HTR-8/SVneo (cell line): ENCODE measurements around the gene DLG2.
"Not testable (repeated sequence)": the region's sequence is repeated elsewhere in the genome, so short reads cannot be mapped to it uniquely, and the experiment has no call there.

Experiments
- DNase-seq: peaks from one replicate; pipeline ENCODE4 v3.0.0; 2011; ENCODE audit warnings: low spot score, mixed read lengths; ENCODE audit not compliant: insufficient read length
- FAIRE-seq: peaks from 2 replicates; lab custom pipeline; 2011; peaks lifted over from hg19 to GRCh38; lab: Jason Lieb, UNC

Gene DLG2

DNA sequence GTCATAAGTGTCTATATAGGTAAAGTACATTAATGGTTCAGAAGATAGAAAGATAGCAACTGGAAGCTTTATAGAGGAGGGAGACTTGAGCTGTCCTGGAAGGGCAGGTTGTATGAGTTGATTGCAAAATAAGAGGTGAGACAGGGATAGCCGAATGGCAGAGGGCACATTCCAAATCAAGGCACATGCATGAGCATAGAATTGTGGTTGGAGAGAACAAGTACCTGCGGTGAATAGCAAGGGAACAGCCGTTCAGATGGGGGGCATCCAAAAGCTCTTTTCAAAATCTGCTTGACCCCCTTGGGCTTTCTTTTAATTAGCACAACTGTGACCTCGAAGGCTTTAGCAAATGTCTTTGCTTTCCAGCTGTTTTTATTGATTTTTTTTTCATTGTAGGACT is 1868.0 kb downstream of the DLG2 start:
- DNase-seq: no peak
- FAIRE-seq: no peak

DNA sequence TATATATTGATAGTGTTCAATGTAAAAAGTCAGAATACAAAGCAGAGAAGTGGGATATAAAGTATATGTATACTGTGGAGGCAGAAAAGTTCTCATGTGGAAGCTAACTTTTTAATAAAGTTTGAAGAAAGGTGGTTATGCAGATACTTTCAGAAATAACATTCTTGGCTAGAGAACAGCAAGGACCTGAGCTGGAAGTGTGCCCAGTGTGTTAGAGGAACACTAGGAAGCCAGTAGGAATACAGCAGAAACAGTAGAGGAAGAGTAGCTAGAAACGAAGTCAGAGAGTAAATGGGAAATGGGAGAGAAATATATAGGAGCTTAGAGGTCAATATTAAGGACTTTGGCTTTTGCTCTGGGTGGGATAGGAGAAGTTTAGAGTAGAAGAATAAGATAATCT is 1876.1 kb downstream of the DLG2 start:
- DNase-seq (no peak), FAIRE-seq (no peak)

DNA sequence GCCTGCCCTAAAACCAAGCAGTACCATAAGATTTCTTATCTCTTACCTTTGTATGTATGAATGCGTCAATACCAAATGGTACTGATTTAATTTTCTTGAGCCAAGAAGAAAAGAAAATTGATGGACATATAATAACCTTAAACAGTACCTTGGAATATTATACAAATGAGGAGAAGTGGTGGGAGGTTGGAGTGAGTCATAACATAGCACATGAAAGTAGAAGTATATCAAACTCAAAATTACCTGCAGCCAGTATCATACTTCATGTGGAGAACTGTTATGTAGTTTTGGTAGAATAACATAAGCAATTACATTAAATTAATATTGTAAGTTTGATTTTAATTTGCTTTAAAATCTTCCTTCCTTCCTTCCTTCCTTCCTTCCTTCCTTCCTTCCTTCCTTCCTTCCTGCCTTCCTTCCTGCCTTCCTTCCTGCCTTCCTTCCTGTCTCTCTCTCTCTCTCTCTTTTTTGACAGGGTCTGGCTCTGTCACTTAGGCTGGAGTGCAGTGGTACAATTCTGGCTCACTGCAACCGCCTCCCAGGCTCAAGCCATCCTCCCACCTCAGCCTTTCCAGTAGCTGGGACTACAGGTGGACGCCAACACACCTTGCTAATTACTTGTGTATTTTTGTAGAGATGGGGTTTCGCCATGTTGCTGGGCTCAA is 1880.1 kb downstream of the DLG2 start:
- DNase-seq: no peak
- FAIRE-seq: no peak

DNA sequence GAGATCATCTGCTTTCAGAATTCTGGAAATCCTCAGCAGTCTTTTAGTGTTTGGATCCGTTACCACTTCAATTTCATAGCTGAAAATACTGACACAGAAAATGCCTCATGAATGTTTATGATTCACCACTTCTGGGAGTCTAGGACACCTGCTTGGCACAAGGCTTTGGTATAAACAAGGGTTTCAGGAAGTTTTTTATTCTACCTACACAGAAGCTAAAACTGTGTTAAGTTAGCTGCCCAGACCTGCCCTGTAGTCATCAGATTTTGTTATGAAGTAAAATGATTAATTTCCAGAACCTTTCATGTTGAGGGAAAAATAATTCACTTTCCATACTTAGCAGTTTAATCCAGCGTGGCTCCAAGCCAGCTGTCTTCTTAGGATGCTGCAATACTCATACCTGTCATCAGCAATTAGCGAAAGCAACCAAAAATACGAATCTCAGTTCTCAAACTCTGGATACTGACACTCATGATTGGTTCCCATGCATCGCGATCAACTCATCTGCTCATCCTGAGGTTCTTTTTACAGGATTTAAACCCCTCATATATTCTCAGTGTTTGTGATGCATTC is 1882.4 kb downstream of the DLG2 start:
- DNase-seq: no peak

DNA sequence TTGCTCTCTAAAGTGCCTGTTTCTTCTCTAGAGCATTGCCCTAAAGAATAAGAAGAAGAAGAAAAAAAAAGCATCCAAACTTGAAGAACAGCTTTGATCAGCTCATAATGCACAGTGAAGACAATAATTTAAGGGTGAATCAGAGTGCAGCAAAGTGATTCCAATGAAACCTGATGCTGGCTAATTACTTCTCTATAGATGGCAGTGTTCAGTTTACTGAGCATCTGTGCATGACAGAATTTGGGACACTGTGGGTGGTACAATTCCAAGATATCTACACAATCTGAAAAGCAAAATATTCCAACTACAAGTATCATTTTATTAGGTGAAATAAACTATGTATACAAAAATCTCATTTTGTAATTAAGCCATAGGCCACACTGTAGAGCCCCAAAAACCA is 1890.5 kb downstream of the DLG2 start:
- no peak for DNase-seq
- FAIRE-seq: no peak

More for the DNA sequence above, 1882.4 kb downstream of the DLG2 start:
- FAIRE-seq: no peak

DNA sequence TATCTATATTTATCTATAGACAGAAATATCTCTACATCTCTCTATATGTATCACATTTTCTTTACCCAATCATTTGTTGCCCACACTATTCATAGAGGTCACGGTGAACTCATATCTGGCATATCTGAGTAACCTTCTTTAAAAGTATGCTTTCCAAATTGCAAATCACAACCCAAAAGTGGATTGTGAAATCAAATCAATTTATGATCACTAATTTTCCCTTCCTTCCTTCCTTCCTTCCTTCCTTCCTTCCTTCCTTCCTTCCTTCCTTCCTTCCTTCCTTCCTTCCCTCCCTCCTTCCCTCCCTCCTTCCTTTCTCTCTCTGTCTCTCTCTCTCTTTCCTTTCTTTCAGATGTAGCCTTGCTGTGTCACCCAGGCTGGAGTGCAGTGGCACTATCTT is 1893.0 kb downstream of the DLG2 start:
- DNase-seq (no peak), FAIRE-seq (no peak)

DNA sequence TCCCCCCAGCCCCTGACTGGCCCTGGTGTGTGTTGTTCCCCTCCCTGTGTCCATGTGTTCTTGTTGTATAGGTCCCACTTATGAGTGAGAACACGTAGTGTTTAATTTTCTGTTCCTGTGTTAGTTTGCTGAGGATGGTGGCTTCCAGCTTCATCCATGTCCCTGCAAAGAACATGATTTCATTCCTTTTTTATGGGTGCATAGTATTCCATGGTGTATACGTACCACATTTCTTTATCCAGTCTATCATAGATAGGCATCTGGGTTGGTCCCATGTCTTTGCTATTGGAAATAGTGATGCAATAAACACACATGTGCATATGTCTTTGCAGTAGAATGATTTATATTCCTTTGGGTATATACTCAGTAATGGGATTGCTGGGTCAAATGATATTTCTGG is 1895.9 kb downstream of the DLG2 start:
- not testable (repeated sequence) for DNase-seq, FAIRE-seq

DNA sequence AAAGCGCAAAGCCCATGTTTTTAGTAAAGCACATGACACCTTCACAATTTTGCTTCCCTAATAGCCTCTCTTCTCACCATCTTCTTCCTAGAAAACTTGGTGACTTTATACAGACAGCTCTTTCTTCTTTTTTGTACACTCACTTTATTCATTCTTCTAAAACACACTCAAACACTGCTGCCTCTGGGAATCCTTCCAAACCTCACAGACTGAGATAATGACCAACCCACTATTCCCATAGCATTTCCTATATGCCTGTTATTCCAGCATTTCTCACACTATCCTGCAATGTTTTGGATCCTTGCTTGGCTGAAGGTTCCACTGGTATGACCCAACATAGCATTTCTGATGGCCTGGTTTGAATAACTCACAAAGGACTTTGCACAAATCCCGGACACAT is 1898.9 kb downstream of the DLG2 start:
- FAIRE-seq: no peak
- no peak for DNase-seq

DNA sequence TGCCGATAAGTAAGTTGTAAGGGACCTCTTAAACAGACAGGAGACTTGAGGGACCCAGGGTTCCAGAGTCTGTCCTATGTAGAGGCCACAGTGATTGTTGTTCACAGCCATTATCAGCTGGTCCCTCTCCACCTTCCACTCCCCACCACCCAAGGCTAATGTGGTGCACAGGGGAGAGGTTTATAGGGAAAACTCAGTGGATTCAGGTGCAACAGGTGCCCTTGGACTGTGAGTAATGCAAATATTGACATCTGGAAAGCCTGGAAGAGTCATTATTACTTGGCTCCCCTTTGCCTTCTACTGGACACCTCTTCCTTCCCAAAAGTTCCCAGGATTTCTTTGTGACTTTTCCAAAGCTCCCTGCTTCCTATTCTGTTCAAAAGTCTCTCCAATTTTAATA is 1899.9 kb downstream of the DLG2 start:
- no peak for DNase-seq
- no peak for FAIRE-seq

DNA sequence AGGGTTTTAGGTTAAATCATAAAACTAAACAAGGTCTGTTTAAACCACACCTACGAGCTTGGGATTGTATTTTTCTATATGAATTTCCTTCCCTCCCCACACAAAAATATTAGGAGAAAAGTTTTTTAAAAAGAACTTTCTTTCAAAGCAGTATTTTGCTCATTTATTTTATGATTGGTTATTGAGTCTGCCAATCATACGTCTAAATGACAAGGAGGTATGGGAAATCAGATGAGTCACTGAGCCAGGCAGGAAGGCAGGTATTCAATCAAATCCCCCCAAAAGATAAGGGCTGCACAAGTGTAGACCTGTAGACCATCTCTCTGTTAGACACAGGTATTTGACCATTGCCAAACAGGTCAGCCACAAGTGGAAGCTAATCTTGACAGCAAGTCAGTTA is 1900.8 kb downstream of the DLG2 start:
- FAIRE-seq (peak; percentile 33), DNase-seq (no peak)

DNA sequence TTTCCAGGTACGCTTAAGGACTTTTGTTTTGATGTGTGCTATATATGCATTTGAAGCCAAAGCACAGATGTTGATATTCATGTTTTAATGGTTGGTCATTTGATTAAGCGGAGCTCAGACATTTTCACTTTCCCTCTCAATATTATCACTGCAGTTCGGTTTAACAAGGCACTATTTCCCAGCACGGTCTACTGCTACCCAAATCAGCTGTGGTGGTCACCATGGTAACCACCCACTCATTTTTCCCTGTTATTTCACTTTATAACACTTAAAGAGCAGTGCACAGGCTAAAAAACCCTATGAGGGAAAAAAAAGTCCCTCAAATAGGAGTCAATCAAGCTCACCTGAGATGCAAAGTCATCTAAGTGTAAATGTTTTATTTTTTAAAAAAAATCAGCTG is 1901.4 kb downstream of the DLG2 start:
- FAIRE-seq: no peak
- no peak for DNase-seq

DNA sequence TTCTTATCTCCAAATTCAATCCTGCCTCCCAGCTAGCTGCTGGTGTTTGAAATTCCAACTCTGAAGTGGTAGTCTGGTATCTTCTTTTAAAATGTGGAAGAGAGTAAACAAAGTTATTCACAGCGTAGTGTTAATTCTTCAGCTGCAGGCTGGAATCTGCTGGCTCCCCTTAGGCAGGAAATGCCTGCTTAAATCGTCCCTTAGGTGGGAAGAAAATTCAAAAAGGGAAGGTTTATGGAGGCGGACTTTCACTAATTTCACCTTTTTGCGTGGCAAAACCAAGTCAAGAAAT is 1901.9 kb downstream of the DLG2 start:
- FAIRE-seq (no peak), DNase-seq (no peak)

DNA sequence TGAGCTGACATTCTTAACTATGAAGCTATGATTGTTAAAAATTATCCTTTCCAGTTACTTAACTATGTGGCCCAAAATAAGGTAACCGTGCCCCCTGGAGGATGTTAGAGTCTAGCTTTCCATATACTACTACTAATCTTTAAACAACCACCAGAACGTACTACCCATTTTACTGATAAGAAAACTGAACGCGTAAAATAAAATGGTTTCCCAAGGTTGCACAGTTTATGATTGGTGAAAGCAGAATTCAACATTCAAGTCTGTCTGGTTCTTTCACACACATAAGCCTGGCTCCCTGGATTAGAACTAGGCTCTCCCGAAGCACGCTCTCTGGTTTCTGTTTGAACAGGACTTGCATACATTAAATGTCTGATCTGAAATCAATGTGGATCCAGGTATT is 1903.1 kb downstream of the DLG2 start:
- peak; percentile 5 for DNase-seq
- no peak for FAIRE-seq

DNA sequence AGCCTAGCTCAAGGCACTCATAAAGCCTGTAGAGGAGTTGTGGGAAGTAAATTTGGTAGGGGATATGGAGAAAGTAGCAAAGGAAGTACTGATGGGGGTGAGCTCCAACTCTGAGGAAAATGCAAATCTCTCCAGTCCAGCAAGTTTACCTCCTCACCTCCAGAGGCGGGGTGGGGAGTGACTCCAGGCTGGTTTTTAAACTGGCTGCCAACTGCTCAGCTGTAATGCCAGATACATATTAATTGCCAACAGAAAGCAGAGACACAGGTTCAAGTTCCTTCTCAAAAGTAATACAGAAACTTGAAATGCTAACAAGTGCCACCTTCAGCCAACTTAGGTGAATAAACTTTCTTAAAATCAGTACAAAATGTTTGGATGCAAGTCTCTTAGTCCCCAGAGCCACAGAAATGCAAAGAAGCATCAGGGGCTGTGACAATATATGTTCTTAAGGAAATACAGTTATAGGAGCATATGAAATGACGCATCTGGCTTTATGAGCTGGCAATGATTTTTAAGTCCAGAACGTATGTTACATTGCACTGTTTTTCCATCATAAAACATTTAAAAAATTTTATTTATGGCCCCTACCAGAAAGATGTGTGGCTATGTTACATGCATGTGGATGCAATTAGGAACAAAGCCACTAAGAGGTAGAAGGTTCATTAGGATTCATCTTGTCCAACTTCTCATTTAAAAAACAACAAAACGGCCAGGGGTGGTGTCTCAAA is 1904.6 kb downstream of the DLG2 start:
- no peak for DNase-seq

DNA sequence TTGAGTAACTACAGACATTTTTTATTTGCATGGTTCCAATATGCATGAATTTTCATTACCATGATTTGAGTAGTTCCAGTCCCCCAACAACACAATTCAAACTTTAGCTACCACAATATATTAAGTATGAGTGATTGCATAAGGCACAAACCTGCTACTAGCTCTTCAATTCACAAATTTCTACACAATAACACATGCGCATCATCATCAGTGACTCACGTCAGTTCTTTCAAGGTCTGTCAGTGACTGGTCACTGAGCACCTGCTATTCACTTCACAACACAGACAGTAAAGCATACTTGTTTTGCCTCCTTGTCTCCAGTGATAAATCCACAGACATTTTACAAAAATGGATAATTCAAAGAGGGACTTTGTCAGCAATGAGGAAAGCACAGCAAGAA is 1905.9 kb downstream of the DLG2 start:
- FAIRE-seq (no peak), DNase-seq (no peak)

More for the DNA sequence above, 1904.6 kb downstream of the DLG2 start:
- no peak for FAIRE-seq

DNA sequence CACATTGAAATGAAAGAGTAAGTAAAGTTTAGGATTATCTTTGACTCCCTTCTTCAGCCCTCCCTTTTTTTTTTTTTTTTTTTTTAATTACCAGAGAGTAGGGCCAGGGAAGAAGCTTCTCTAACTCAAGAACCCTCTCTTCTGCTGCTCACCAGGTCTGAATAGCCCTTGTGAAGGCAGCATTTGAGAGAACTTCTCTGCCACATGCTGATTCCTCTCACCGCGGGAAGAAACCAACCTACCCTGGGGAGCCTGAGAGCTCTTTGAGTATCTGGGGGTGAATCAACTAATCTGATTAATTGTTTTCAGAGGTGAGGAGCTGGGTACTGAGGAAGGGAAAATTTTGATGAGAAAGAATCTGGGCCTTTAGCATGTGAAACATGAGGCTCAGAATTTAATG is 1906.5 kb downstream of the DLG2 start:
- FAIRE-seq (no peak), DNase-seq (no peak)

DNA sequence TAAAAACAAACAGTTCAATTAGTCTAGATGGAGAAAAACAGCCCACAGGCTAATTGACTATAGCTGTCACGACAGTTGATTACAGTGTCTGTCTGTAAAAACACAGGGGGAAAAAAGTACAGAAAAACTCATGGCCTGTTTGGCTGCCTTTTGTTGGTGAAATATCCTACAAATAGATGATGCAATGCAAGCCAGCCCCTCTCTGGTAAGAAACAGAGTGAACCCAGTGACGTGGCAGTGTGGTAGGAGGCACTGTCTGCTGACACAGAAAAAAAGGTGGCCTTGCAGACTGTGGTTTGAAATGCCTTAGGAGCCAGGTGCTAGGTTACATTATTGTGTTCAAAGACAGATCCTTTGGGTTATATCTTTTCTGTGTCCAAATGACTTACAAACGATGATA is 1909.6 kb downstream of the DLG2 start:
- no peak for DNase-seq

DNA sequence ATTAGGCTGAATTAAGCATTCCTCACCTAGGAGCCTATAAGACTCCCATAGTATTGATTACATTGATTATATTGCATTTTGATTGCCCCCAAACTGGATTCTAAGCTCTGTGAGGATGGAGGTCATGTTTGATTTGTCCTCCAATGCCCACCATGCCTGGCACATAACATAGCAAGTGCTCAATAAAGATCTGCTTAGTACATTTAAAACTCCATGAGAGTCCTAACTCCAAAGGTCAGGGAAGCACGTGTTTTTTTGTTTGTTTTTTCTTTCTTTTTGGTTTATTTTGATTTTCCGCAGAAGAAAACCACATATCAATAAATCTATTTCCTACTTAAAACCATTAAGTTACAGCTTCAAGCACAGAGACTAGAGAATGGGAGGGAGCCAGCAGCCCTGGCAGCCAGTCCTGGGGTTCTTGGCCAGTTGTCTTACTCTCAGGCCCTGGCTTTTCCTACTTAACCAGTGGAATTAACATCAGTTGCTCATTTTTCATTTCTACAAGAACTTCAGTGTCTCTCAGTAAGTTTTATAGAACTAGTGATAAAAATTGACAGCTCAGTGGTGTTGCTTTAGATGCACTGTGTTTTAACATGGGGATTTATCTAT is 1911.1 kb downstream of the DLG2 start:
- DNase-seq (no peak), FAIRE-seq (no peak)

More for the DNA sequence above, 1909.6 kb downstream of the DLG2 start:
- FAIRE-seq: no peak

DNA sequence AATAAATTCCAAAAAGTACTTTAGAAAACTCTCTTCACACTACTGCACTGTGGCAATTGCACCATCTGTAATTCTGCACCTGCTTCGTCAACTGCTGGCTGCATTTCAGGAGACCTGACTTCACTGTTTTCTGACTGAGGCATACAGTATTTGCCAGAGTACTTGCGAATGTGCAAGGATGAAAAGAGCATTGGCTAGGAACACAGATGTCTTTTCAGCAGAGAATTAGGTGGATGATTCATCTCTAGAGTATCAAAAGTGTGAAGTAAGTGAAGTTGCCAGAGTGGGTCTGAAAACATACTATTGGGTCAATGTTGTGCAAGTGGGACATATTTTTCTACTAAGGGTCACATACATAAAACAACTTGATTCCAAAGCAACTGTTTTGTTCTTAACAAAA is 1913.4 kb downstream of the DLG2 start:
- FAIRE-seq (no peak), DNase-seq (no peak)

DNA sequence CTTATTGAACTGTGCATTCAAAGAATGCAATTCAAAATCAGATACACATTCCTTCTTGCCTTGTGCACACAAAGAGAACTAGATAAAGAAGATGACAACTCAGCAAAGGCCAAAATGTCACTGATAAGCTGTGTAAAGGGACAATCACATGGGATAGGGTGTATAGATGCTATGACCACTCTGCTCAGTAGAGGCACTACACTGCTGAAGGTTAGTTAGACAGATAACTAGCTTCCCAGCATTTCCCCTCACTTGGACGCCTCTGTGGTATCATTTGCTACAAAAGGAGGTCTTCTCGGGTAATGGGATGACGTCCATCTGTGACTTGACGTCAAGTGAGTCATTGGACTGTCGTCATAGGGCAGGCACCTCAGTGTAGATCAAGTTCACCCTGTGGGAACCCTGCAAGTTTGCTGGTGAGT is 1916.0 kb downstream of the DLG2 start:
- FAIRE-seq (no peak), DNase-seq (no peak)

DNA sequence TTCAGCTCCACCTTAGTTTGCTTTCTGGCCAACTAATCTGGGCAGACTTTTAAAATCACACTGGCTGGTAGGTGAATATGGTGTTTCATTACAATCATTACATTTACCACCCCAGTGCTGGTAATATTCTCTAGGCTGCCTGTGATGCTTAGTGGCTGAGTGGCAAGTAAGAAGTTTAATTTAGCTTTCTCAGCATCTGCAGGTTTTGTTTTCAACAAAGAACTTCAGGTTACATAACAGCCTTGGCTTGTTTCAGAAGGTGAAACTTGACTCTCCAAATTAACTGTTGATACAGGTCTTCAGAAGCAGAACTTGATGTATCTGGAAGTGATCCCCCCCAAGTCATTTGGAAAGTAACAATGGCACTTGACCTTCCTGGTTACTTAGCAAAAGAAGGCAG is 1917.7 kb downstream of the DLG2 start:
- FAIRE-seq: no peak
- DNase-seq: no peak
